ENCODE data around the gene MED9. TPM values are rescaled to one million over a fixed set of nuclear protein-coding genes. Genes with fewer than 3 reads are reported as not detected.

MED9 gene
- total and polyA plus RNA-seq, 11 donors = 26.3 to 64.4 (median 34.2) TPM

- Histone ChIP-seq H3K9me3 (no peaks in the 10 kb centered on the region), H3K4me1 (peaks cover 0 to 41% (median 14%) of the 10 kb centered on the region in 12 donors), H3K27me3 (no peaks in the 10 kb centered on the region), H3K27ac (peak overlapping the region in 11 of 12 donors; percentile 30 to 85 (median 73)), H3K4me3 (no peak overlapping the region), H3K36me3 (peaks cover 0 to 2% (median 0%) of the 10 kb centered on the region in 9 donors)
- DNase-seq (peak in 2 of 5 donors; percentile 17 to 20), ATAC-seq (peak in 3 of 4 donors; percentile 9 to 50 (median 16))
- WGBS, 4 donors = 52 to 80% (median 62%) methylated on average over 6 of the region's 6 CpGs
- intact Hi-C loops (cut with DNase I) = loop anchor here in 2 of 10 donors (1.0 to 5.0 kb wide), 2 partner anchors 19 to 41 kb away; no protein-coding TSS in a partner anchor
- TF ChIP-seq CTCF (IDR thresholded peaks at IDR 0.05) (no peak), POLR2A (IDR thresholded peaks at IDR 0.05) (no peak)
Measured at GRCh38 chr17:17525956-17526355, 49.2 kb downstream of the MED9 start.

GRCh38 chr17:17526369-17526768, 49.6 kb downstream of the MED9 start:
- peak; percentile 86 to 92 (median 90) for ATAC-seq
- Histone ChIP-seq H3K4me1 (peaks cover 0 to 41% (median 14%) of the 10 kb centered on the region in 12 donors), H3K27ac (peak overlapping the region in 11 of 12 donors; percentile 30 to 85 (median 73)), H3K36me3 (no peaks in the 10 kb centered on the region), H3K9me3 (no peaks in the 10 kb centered on the region), H3K4me3 (no peak overlapping the region), H3K27me3 (no peaks in the 10 kb centered on the region)
- intact Hi-C loops (cut with DNase I) = loop anchor here in 2 of 10 donors (1.0 to 5.0 kb wide), 2 partner anchors 19 to 41 kb away; no protein-coding TSS in a partner anchor
- peak; percentile 48 to 86 (median 66) for DNase-seq
- 38 to 61% (median 54%) methylated on average over 14 of the region's 14 CpGs for WGBS, 4 donors
- TF ChIP-seq POLR2A (IDR thresholded peaks at IDR 0.05) (no peak), CTCF (IDR thresholded peaks at IDR 0.05) (no peak)

DNA sequence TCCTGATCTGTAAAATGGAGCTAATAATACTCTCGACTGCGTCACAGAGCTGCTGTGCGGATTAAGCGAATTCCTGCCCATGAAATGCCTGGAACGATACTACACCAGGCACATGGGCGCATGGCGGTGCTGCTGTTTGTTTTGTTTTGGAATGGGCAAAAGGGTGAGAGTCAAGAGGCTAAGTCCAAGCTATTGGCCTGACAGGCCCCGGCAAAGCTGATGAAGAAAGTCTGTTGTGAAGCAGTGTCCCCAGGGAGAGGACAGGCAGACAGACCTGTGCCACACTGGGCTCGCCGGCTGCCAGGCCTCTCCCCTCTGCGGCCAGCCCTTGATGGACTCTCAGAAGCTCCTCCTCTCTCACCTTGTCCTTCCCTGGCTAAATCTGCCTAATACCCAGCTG, 50.7 kb downstream of the MED9 start:
- Histone ChIP-seq H3K4me1 (peaks cover 0 to 41% (median 14%) of the 10 kb centered on the region in 12 donors), H3K27me3 (no peaks in the 10 kb centered on the region), H3K36me3 (no peaks in the 10 kb centered on the region), H3K27ac (peak overlapping the region in 8 of 12 donors; percentile 56 to 85 (median 74)), H3K9me3 (peaks cover 0 to 3% (median 0%) of the 10 kb centered on the region in 12 donors), H3K4me3 (no peak overlapping the region)
- 74 to 83% (median 78%) methylated on average over 11 of the region's 11 CpGs for WGBS, 4 donors
- intact Hi-C loops (cut with DNase I) = loop anchor here in 1 of 10 donors (5.0 kb wide), 1 partner anchor 40 kb away; no protein-coding TSS in a partner anchor
- DNase-seq = no peak
- TF ChIP-seq CTCF (IDR thresholded peaks at IDR 0.05) (no peak), POLR2A (IDR thresholded peaks at IDR 0.05) (no peak)
- ATAC-seq = peak in 3 of 4 donors; percentile 16 to 33 (median 30)

DNA sequence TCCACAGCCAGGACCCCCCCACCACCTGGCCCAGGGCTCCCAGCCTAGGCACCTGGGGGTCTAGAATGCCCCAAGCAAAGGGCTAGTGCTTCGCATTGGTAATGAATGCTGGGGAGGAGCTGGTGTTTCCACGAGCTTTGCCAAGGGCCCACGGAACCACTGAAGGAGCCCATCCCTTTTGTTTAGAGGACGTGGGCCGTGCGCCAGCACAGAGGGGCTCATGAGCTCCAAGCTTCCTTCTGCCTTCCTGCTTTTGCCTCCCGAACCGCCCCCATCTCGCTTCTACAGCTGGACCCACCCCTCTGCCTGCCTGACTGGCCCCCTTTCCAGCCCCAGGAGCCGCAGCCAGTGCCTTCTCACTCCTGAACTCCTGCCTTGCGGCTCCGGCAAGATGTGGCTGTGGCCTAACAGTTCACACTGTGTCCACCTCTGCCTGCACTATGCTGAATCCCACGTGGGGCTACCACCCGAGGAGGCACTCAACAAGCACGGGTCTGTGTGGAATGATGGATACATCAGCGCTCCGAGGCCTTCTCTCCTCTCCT, 51.2 kb downstream of the MED9 start:
- no peak for ATAC-seq
- Histone ChIP-seq H3K4me3 (no peak overlapping the region), H3K27me3 (no peaks in the 10 kb centered on the region), H3K4me1 (peaks cover 0 to 41% (median 14%) of the 10 kb centered on the region in 12 donors), H3K36me3 (no peaks in the 10 kb centered on the region), H3K9me3 (peaks cover 0 to 6% (median 0%) of the 10 kb centered on the region in 12 donors), H3K27ac (peak overlapping the region in 6 of 12 donors; percentile 72 to 85 (median 78))
- DNase-seq = peak in 1 of 5 donors; percentile 19
- no peak for TF ChIP-seq CTCF (IDR thresholded peaks at IDR 0.05)
- no peak for TF ChIP-seq POLR2A (IDR thresholded peaks at IDR 0.05)
- WGBS, 4 donors = 85 to 90% (median 87%) methylated on average over 15 to 17 of the region's 17 CpGs
- intact Hi-C loops (cut with DNase I) = loop anchor here in 1 of 10 donors (5.0 kb wide), 1 partner anchor 39 kb away; no protein-coding TSS in a partner anchor

All from heart left ventricle (tissue), 16 donors.